ENCODE measurements around the gene SPACA9. TPM values are rescaled to one million over a fixed set of nuclear protein-coding genes. Genes with fewer than 3 reads are reported as not detected.

The SPACA9 gene
- total RNA-seq, 1 donor from 2014 or later, result 5.7 TPM

DNA sequence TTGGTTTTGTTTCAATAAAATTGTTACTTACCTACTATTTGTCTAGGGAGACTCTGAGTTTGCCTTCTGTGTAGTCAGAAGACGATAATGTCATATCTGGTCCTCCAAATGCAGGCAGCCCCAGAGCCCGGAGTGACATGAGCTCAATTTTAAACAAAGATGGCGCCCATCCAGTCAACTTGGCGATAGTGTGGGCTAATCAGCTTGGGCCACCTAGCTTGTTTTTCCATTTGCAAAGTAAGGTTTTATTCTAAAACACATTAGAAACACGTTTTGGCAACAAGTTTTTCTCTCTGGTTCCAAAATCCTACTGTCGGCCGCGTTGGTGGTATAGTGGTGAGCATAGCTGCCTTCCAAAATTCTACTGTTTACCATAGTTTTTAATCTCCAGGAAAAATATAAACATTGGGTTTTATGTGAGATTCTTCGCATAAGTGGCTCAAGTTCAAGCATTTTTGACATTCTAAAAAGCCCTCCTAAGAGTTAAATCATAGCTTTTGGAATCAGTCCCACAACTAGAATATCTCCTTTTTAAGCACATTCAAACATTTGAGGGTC is 52.6 kb downstream of the SPACA9 start:
- H3K27ac ChIP-seq (replicated peaks), result no peak overlapping the region
- TF ChIP-seq, protein P1, sequence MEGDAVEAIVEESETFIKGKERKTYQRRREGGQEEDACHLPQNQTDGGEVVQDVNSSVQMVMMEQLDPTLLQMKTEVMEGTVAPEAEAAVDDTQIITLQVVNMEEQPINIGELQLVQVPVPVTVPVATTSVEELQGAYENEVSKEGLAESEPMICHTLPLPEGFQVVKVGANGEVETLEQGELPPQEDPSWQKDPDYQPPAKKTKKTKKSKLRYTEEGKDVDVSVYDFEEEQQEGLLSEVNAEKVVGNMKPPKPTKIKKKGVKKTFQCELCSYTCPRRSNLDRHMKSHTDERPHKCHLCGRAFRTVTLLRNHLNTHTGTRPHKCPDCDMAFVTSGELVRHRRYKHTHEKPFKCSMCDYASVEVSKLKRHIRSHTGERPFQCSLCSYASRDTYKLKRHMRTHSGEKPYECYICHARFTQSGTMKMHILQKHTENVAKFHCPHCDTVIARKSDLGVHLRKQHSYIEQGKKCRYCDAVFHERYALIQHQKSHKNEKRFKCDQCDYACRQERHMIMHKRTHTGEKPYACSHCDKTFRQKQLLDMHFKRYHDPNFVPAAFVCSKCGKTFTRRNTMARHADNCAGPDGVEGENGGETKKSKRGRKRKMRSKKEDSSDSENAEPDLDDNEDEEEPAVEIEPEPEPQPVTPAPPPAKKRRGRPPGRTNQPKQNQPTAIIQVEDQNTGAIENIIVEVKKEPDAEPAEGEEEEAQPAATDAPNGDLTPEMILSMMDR (IDR thresholded peaks at IDR 0.05; ENCODE audit: borderline replicate concordance), result no peak
- intact Hi-C loops (cut with micrococcal nuclease), result no loop called here
- no peaks in the 10 kb centered on the region for H3K27me3 ChIP-seq (ENCODE audit: low read depth)
- H3K4me3 ChIP-seq, result no peak overlapping the region
- H3K9me3 ChIP-seq (replicated peaks), result no peaks in the 10 kb centered on the region
- H3K36me3 ChIP-seq, result peaks cover 44% of the 10 kb centered on the region
- no peak for DNase-seq
- peaks cover 11% of the 10 kb centered on the region for H3K4me1 ChIP-seq

DNA sequence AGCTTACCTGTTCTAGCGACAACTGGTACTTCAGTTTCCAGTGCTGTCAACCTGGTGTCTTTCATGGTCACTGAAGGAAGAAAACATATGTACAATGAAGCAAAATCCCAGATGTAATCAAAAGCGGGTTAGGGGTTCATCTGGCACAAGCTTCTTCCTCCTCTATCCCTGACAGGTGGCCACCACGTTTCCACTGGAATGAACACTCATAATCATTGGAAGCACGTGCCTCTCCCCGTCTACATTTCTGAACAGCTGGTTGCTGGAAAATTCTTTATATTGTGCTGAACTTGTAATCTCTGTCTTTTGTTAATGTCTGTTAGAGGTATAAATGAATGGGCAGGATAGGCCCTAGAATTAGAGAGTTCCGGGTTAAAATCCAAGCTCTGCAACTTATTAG is 56.3 kb downstream of the SPACA9 start:
- TF ChIP-seq, protein P1 (IDR thresholded peaks at IDR 0.05; ENCODE audit: borderline replicate concordance), result no peak
- Histone ChIP-seq H3K9me3 (replicated peaks) (no peaks in the 10 kb centered on the region), H3K27ac (replicated peaks) (no peak overlapping the region), H3K36me3 (peaks cover 8% of the 10 kb centered on the region), H3K4me1 (peaks cover 48% of the 10 kb centered on the region), H3K27me3 (ENCODE audit: low read depth) (no peaks in the 10 kb centered on the region), H3K4me3 (no peak overlapping the region)
- intact Hi-C loops (cut with micrococcal nuclease), result no loop called here
- no peak for DNase-seq

GRCh38 chr9:132937463-132937901 is 58.8 kb downstream of the SPACA9 start:
- DNase-seq, result no peak
- H3K36me3 ChIP-seq, result peaks cover 6% of the 10 kb centered on the region
- H3K27ac ChIP-seq (replicated peaks), result no peak overlapping the region
- H3K9me3 ChIP-seq (replicated peaks), result no peaks in the 10 kb centered on the region
- peaks cover 73% of the 10 kb centered on the region for H3K4me1 ChIP-seq
- intact Hi-C loops (cut with micrococcal nuclease), result no loop called here
- TF ChIP-seq, protein P1 (IDR thresholded peaks at IDR 0.05; ENCODE audit: borderline replicate concordance), result no peak
- H3K4me3 ChIP-seq, result no peak overlapping the region
- no peaks in the 10 kb centered on the region for H3K27me3 ChIP-seq (ENCODE audit: low read depth)

DNA sequence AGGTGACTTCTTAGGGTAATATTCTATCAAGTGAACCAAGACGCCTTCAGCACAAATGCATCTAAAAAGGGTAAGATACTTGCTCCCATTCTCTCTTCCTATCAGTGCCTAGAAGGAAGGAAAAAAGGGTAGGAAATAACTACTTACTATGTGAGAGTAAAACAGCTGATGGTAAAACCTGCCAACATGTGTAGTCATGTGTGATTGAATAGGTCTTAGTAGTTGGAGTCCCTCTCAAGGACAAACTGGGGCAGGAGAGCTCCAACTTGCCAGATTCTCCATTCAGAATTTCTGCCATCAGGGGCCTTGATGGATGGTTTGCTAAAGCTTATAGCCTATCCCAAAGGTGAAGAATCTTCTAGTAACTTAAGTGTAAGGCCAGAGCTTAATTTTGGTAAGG is 60.5 kb downstream of the SPACA9 start:
- Histone ChIP-seq H3K4me3 (no peak overlapping the region), H3K27me3 (ENCODE audit: low read depth) (no peaks in the 10 kb centered on the region), H3K36me3 (no peaks in the 10 kb centered on the region), H3K9me3 (replicated peaks) (no peaks in the 10 kb centered on the region), H3K27ac (replicated peaks) (no peak overlapping the region), H3K4me1 (peaks cover 90% of the 10 kb centered on the region)
- TF ChIP-seq, protein P1 (IDR thresholded peaks at IDR 0.05; ENCODE audit: borderline replicate concordance), result no peak
- no peak for DNase-seq
- intact Hi-C loops (cut with micrococcal nuclease), result no loop called here

Other genes with a start within 250 kb of the SPACA9 start
- gene DDX31, start 208.9 kb upstream of the SPACA9 start, total RNA-seq, result 4.4 TPM
- gene GTF3C4, start 208.4 kb upstream of the SPACA9 start, total RNA-seq, result 8.4 TPM
- gene AK8, start 614 bp upstream of the SPACA9 start, total RNA-seq, result 0.74 TPM
- gene TSC1, start 65.7 kb downstream of the SPACA9 start, total RNA-seq, result 52.8 TPM
- 0.27 TPM for gene GFI1B, start 99.8 kb downstream of the SPACA9 start, total RNA-seq
- 36.0 TPM for gene GTF3C5, start 152.1 kb downstream of the SPACA9 start, total RNA-seq
- 1.9 TPM for gene CEL, start 183.1 kb downstream of the SPACA9 start, total RNA-seq
- gene RALGDS, start 242.3 kb downstream of the SPACA9 start, total RNA-seq, result 24.6 TPM